Thyroid gland (tissue), 4 donors: ENCODE measurements around the gene KBTBD2. TPM values are rescaled to one million over a fixed set of nuclear protein-coding genes. Genes with fewer than 3 reads are reported as not detected.
"Not testable (repeated sequence)": the region's sequence is repeated elsewhere in the genome, so short reads cannot be mapped to it uniquely, and the experiment has no call there.

ENCODE experiments used
- DNase-seq, 2 donors: peaks; one replicate each; pipeline ENCODE4 v3.0.0-alpha.2; 2019
- H3K27ac ChIP-seq, 3 donors: fragments of 200-600 bp; sonication (generic); 1 replicate in 2 of 3; 2 replicates in 1 of 3; pipeline ENCODE4 v1.5.1; 2016 to 2019; ENCODE audit warnings: mild to moderate bottlenecking in 1 of 3, moderate library complexity in 1 of 3
- H3K27me3 ChIP-seq: fragments of 200-600 bp; sonication (generic); one replicate; pipeline ENCODE4 v1.5.1; 2019
- H3K36me3 ChIP-seq, 2 donors: fragments of 200-600 bp; sonication (generic); one replicate each; pipeline ENCODE4 v1.5.1; 2016 to 2019
- H3K4me1 ChIP-seq, 2 donors: fragments of 200-600 bp; sonication (generic); one replicate each; pipeline ENCODE4 v1.5.1; 2017 to 2019
- H3K4me3 ChIP-seq, 3 donors: fragments of 200-600 bp; sonication (generic); replicated peaks in 1 of 3; 1 replicate in 2 of 3; 2 replicates in 1 of 3; pipeline ENCODE4 v1.5.1; 2016; ENCODE audit warnings: mild to moderate bottlenecking in 1 of 3
- H3K9me3 ChIP-seq: fragments of 200-600 bp; sonication (generic); one replicate; pipeline ENCODE4 v1.5.1; 2017
- POLR2A ChIP-seq, 2 donors: fragments of 450-650 bp; IDR thresholded peaks; one replicate each; pipeline ENCODE4 v1.6.1; 2017; ENCODE audit warnings: antibody characterized with exemption in 2 of 2, mild to moderate bottlenecking in 2 of 2, moderate library complexity in 1 of 2
- WGBS, 2 donors: methylation state at CpG; one replicate each; pipeline ENCODE4 v1.1.5; 2017; 5-methylcytosine and 5-hydroxymethylcytosine counted together
- intact Hi-C: fragments of 100-400 bp; cut with DNase I; formaldehyde crosslinking; loops from one replicate; pipeline ENCODE4 v1.15.1; 2023
- total RNA-seq, 4 donors: library from RNA; depleted of rRNA; stranded (reverse); fragments of >200 nt; gene quantifications; one replicate each; pipeline ENCODE4 v1.2.3, GENCODE V29; 2016
- TF ChIP-seq, protein P1 (sequence below), 6 experiments: fragments of 200-600 bp in 3 of 6; fragments of 450-650 bp in 3 of 6; sonication (generic) in 3 of 6; IDR thresholded peaks; one replicate each; pipeline ENCODE4 v1.5.1; 2016 to 2019; ENCODE audit warnings: antibody characterized with exemption in 6 of 6, mild to moderate bottlenecking in 2 of 6, inconsistent platforms in 1 of 6, moderate library complexity in 1 of 6

KBTBD2 gene
- total RNA-seq, 4 donors from 2014 or later, result 35.1 to 49.8 (median 42.5) TPM

DNA sequence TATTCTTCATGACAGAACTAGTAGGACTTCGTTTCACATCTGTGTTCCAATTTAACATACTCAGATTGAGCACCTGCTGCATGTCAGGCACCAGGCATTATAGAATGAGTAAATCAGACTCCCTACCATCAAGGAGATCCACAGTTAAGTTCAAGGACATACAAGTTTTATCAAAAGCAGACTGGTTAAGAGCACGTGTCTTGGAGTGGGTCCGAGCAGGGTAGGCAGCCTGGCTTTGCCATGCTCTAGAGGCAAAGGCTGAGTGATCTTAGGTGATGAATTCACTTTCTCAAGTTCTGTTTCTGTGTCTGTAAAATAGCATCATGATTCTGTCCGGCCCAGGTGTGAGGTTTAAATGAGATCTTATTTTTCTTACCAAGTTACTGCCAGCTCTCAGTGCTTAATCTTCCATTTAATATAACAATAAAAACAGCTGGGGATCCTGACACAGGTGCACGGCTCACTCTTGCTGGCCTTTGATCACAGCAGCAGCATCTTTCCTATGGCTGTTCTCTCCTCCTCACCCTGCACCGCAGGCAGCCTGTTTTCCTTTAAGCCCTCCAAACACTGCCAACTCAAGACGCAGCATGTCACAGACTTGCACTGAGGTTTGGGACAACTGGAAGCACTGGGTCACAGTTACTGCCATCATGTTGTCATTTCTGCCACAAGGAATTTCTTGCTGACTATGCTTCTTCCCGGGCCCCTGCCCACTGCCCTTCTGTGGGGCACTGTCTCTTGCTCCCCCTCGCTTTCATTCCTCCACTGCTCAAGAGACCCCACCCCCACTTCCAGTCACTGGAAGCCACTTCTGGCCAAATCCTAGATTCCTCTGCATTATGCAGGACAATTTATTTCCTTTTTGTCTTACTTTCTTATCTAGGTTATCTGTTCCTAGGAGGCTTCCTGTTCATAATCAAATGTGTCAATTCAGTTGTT is 35.5 kb downstream of the KBTBD2 start:
- H3K36me3 ChIP-seq, H3K27me3 ChIP-seq, H3K4me1 ChIP-seq, DNase-seq, H3K4me3 ChIP-seq, intact Hi-C loops, H3K27ac ChIP-seq, H3K9me3 ChIP-seq: not testable (repeated sequence)
- WGBS, 2 donors, result 47% methylated on average over 9 of the region's 9 CpGs

DNA sequence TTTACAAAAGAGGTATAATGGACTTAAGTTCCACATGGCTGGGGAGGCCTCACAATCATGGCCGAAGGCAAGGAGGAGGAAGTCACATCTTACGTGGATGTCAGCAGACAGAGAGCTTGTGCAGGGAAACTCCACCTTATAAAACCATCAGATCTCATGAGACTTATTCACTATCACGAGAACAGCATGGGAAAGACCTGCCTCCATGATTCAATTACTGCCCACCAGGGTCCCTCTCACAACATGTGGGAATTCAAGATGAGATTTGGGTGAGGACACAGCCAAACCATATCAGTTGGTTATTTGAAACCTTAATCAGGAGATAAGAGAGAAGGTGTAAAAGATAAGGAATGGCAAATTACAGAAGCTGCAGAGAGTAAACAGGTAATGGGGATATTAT is 40.9 kb downstream of the KBTBD2 start:
- DNase-seq, H3K27me3 ChIP-seq, H3K9me3 ChIP-seq, H3K4me1 ChIP-seq, H3K36me3 ChIP-seq, intact Hi-C loops, H3K27ac ChIP-seq, H3K4me3 ChIP-seq: not testable (repeated sequence)
- WGBS, 2 donors, result 54 to 90% methylated on average over 2 to 3 of the region's 3 CpGs

DNA sequence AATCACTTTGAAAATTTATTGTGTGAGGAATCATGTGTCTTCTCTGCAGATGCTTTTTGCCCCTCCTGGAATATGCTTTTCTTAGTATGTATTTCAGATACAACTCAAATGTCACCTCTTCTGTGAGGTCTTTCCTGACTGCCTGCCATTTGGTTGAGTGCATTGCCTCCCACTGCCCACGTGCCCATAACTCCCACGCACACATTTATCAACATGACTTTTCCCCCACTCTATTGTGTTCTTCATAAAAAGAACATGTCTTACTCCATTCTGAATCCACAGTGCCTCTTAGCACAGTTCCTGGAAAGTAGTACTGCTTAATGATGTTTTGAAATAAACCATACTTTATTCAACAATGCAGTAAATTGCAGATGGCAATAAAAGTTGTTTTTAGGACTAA is 42.9 kb downstream of the KBTBD2 start:
- not testable (repeated sequence) for H3K4me3 ChIP-seq, H3K4me1 ChIP-seq, DNase-seq, H3K27ac ChIP-seq, H3K27me3 ChIP-seq, H3K36me3 ChIP-seq, H3K9me3 ChIP-seq
- 74 to 79% methylated on average over 2 of the region's 2 CpGs for WGBS, 2 donors
- intact Hi-C loops, result loop anchor here (5.0 to 10.0 kb wide), 2 partner anchors 96 to 214 kb away; partner anchors contain the start of gene NT5C3A

DNA sequence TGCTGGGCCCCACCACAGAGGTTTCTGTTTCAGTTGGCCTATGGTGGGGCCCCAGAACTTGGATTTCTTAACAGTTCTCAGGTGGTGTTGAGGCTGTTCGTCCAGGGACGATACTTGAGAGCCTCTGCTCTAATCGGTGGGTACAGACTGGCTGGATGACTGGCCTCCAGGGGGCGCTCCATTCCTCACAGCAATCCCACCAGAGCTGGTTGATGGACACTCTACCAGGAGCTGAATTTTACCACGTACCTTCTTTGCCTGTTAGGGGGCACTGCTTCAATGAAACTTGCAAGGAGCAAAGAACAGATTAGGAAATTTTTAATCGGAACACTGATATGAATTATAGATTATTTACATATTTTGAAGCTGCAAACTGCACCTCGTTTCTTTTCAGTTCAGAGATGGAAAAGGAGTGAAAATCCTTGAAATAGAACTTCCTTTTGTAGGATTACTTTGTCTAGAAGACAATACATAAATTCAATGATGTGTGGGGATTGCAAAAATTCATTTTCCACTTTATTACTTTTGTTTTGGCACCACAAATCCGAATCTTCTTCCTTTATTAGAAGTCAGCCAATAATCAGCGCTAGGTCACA is 44.8 kb downstream of the KBTBD2 start:
- Histone ChIP-seq H3K27me3 (no peaks in the 10 kb centered on the region), H3K4me1 (no peaks in the 10 kb centered on the region), H3K9me3 (no peaks in the 10 kb centered on the region), H3K4me3 (no peak overlapping the region), H3K27ac (no peak overlapping the region), H3K36me3 (no peaks in the 10 kb centered on the region)
- DNase-seq, result peak; percentile 91 to 93
- intact Hi-C loops, result loop anchor here (5.0 to 10.0 kb wide), 2 partner anchors 98 to 216 kb away; partner anchors contain the start of gene NT5C3A
- WGBS, 2 donors, result 25 to 27% methylated on average over 9 of the region's 9 CpGs
- TF ChIP-seq POLR2A (IDR thresholded peaks at IDR 0.05), result no peak
- TF ChIP-seq, protein P1, sequence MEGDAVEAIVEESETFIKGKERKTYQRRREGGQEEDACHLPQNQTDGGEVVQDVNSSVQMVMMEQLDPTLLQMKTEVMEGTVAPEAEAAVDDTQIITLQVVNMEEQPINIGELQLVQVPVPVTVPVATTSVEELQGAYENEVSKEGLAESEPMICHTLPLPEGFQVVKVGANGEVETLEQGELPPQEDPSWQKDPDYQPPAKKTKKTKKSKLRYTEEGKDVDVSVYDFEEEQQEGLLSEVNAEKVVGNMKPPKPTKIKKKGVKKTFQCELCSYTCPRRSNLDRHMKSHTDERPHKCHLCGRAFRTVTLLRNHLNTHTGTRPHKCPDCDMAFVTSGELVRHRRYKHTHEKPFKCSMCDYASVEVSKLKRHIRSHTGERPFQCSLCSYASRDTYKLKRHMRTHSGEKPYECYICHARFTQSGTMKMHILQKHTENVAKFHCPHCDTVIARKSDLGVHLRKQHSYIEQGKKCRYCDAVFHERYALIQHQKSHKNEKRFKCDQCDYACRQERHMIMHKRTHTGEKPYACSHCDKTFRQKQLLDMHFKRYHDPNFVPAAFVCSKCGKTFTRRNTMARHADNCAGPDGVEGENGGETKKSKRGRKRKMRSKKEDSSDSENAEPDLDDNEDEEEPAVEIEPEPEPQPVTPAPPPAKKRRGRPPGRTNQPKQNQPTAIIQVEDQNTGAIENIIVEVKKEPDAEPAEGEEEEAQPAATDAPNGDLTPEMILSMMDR (IDR thresholded peaks at IDR 0.05), result peak; percentile 75 to 95 (median 88)

DNA sequence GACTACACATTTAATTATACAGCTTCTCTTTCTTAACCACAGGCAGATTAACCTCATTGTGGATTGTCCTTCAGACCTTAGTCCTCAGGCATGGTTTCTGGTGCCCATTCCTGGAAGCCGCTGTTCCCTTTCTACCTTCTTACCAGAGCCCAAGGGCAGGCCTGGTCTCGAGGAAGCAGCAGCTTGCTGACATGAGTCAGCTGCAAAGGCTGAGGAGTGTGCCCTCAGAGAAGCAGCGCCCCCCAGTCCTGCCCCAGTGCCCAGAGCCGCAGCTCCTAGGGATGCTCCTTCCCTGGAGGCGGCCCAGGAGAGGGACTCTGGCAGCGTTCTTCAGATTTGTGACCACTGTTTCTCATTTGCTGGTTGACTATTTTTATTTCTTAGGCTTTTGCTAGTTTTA is 46.8 kb downstream of the KBTBD2 start:
- WGBS, 2 donors, result 91 to 97% methylated on average over 6 of the region's 6 CpGs
- H3K4me3 ChIP-seq, H3K27ac ChIP-seq, H3K9me3 ChIP-seq, DNase-seq, H3K4me1 ChIP-seq, H3K27me3 ChIP-seq, H3K36me3 ChIP-seq: not testable (repeated sequence)
- intact Hi-C loops, result loop anchor here (5.0 to 10.0 kb wide), 2 partner anchors 100 to 218 kb away; partner anchors contain the start of gene NT5C3A

DNA sequence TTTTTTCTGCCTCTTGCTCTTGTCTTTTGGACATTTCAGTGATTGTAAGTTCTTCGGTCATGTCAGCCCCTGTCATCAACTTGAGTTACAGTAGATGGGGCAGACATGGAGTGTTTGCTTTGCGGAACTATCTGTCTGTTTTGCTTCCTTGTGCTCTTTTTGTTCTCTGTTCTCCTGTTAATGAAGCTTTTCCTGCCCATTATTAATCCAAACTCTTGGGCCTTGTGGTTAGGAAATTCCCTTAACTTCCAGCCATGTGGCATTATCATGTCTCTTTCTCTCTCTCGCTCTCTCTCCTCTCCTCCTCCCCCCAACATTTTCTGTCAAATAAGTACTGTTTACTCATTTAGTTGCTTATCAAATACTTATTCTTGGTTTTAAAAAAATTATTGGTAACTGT is 47.8 kb downstream of the KBTBD2 start:
- DNase-seq, H3K36me3 ChIP-seq, H3K4me3 ChIP-seq, H3K9me3 ChIP-seq, H3K27me3 ChIP-seq, H3K27ac ChIP-seq, H3K4me1 ChIP-seq: not testable (repeated sequence)
- intact Hi-C loops, result loop anchor here (10.0 kb wide), 1 partner anchor 101 kb away; no protein-coding TSS in a partner anchor
- 86 to 97% methylated on average over 3 of the region's 3 CpGs for WGBS, 2 donors

DNA sequence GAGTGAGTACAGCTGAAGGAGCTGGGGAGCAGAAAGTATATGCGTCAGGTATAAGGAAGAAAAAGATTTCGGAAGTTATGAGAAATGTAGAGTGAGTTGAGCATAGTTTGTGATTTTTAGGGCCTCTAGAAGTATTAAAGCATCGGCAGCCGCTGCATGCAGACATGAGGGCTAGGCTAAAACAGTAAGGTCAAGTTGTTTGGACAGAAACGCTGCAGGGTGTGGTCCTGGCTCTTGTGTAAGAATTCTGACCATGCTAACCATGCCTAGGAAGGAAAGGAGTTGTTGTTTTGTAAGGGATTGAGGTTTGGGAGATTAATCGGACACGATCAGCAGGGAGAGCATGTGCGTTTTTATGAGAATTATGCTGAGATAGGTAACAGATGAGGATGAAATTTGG is 51.7 kb downstream of the KBTBD2 start:
- 78 to 79% methylated on average over 8 of the region's 8 CpGs for WGBS, 2 donors
- not testable (repeated sequence) for H3K4me3 ChIP-seq, H3K9me3 ChIP-seq, H3K36me3 ChIP-seq, H3K4me1 ChIP-seq, DNase-seq, H3K27me3 ChIP-seq, H3K27ac ChIP-seq
- intact Hi-C loops, result loop anchor here (10.0 kb wide), 1 partner anchor 105 kb away; no protein-coding TSS in a partner anchor

DNA sequence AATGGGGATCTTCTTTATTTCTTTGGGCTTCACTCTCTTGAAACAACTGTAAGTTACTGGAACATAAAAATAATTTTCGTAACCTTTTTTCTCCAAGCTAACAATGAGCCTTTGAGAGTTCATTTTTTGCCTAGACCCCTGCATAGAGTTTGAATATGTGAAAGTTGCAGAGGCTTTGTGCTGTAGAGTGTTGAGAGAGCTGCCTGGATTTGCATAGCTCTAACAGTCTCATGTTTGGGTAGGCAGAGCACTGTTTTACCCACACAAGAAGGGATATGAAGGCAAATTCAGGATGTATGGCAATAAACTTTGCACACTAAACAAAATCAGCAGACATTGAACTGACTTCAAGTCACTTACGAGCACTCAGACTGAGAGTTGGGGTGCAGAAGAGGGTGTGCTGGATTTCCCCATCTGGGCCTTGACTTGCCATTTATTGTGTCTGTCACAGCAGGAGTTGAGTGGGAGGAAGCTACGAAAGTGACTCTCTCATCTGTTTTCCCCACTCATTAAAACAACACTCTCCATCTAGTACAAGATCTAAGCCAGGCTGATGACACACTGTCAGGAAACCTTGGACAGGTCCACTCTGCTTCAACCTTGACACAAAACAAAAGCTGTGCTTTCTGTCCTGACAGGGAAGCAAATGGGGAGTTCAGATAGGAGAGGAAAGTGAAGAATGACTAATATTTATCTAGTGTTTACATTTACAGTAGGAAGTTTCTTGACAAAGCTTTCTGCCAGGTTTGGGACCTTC is 62.4 kb downstream of the KBTBD2 start:
- intact Hi-C loops, H3K9me3 ChIP-seq, H3K36me3 ChIP-seq, H3K27me3 ChIP-seq, DNase-seq, H3K4me1 ChIP-seq, H3K4me3 ChIP-seq, H3K27ac ChIP-seq: not testable (repeated sequence)
- WGBS, 2 donors, result 70 to 93% methylated on average over 1 to 2 of the region's 3 CpGs

Other genes starting within 250 kb of the KBTBD2 start
- 100 to 1,000 TPM in 3 of 4 donors, 10 to 100 TPM in 1; 94.7 to 139 (median 123) TPM for gene FKBP9, start 65.7 kb upstream of the KBTBD2 start, total RNA-seq
- gene NT5C3A, start 171.0 kb upstream of the KBTBD2 start, total RNA-seq, result 10 to 100 TPM; 28.8 to 40.3 (median 30.2) TPM
- gene RP9, start 217.6 kb upstream of the KBTBD2 start, total RNA-seq, result 10 to 100 TPM in 3 of 4 donors, 1 to 10 TPM in 1; 8.7 to 23.5 (median 12.8) TPM
- 10 to 100 TPM; 59.2 to 84.8 (median 73.1) TPM for gene BBS9, start 237.8 kb upstream of the KBTBD2 start, total RNA-seq